Activated CD4-positive, alpha-beta memory T cell treated with anti-CD3 and anti-CD28 coated beads for 36 hours (primary cell): ENCODE results near the gene ASCC2. TPM values are rescaled to one million over a fixed set of nuclear protein-coding genes. Genes with fewer than 3 reads are reported as not detected.

Experiments used
- CTCF ChIA-PET: fragments of 350-600 bp; sonication (Branson Sonifier 250); formaldehyde crosslinking; loops from one replicate; lab custom pipeline; 2021; ENCODE audit warnings: antibody characterized with exemption, inconsistent platforms; lab: Charles Lee
- POLR2A ChIA-PET: fragments of 350-600 bp; sonication (Branson Sonifier 250); formaldehyde crosslinking; loops from one replicate; lab custom pipeline; 2021; ENCODE audit warnings: antibody characterized with exemption; lab: Charles Lee
- DNase-seq: peaks from one replicate; pipeline ENCODE4 v3.0.0-alpha.2; 2020
- H3K27ac Mint-ChIP-seq: one replicate; pipeline ENCODE4 v1.8.0; 2021; ENCODE audit warnings: mixed read lengths
- H3K27me3 Mint-ChIP-seq: one replicate; pipeline ENCODE4 v1.8.0; 2021; ENCODE audit warnings: mixed read lengths
- H3K36me3 Mint-ChIP-seq: one replicate; pipeline ENCODE4 v1.8.0; 2021; ENCODE audit warnings: mixed read lengths
- H3K4me1 Mint-ChIP-seq: one replicate; pipeline ENCODE4 v1.8.0; 2021; ENCODE audit warnings: low read depth, mixed read lengths
- H3K4me3 Mint-ChIP-seq: one replicate; pipeline ENCODE4 v1.8.0; 2021; ENCODE audit warnings: mild to moderate bottlenecking, mixed read lengths
- H3K9me3 Mint-ChIP-seq: one replicate; pipeline ENCODE4 v1.8.0; 2021; ENCODE audit warnings: mixed read lengths
- intact Hi-C: fragments of 100-400 bp; cut with micrococcal nuclease; formaldehyde crosslinking; loops from one replicate; pipeline ENCODE4 v1.15.1; 2023
- total RNA-seq, 2 experiments: library from RNA; stranded (reverse); gene quantifications; one replicate each; pipeline ENCODE4 v1.2.3, GENCODE V29; 2021

ASCC2 gene
- total RNA-seq, 2 experiments from 2014 or later = 55.5 to 56.8 TPM

- DNase-seq = no peak
- H3K4me1 Mint-ChIP-seq = peaks cover 2% of the 10 kb centered on the region
- ChIA-PET POLR2A (no interaction called here), CTCF (interaction anchor here (1.3 kb wide), 1 partner anchor 189 kb away, joined by 3 read pairs; no protein-coding TSS in a partner anchor)
- H3K27ac Mint-ChIP-seq = no peak overlapping the region
- H3K4me3 Mint-ChIP-seq = no peak overlapping the region
- peaks cover 48% of the 10 kb centered on the region for H3K36me3 Mint-ChIP-seq
- no peaks in the 10 kb centered on the region for H3K9me3 Mint-ChIP-seq
- intact Hi-C loops = no loop called here
- H3K27me3 Mint-ChIP-seq = no peaks in the 10 kb centered on the region
Measured at GRCh38 chr22:29816128-29816527, 21.9 kb downstream of the ASCC2 start.

- DNase-seq = no peak
- Mint-ChIP-seq H3K9me3 (no peaks in the 10 kb centered on the region), H3K4me3 (no peak overlapping the region), H3K4me1 (no peaks in the 10 kb centered on the region), H3K36me3 (peaks cover 48% of the 10 kb centered on the region), H3K27ac (no peak overlapping the region), H3K27me3 (no peaks in the 10 kb centered on the region)
- ChIA-PET CTCF (interaction anchor here (1.3 kb wide), 1 partner anchor 190 kb away, joined by 3 read pairs; no protein-coding TSS in a partner anchor), POLR2A (no interaction called here)
- intact Hi-C loops = no loop called here
Measured at GRCh38 chr22:29815580-29815979, 22.5 kb downstream of the ASCC2 start.

- Mint-ChIP-seq H3K9me3 (no peaks in the 10 kb centered on the region), H3K27me3 (no peaks in the 10 kb centered on the region), H3K36me3 (peaks cover 50% of the 10 kb centered on the region), H3K27ac (no peak overlapping the region), H3K4me3 (no peak overlapping the region), H3K4me1 (no peaks in the 10 kb centered on the region)
- CTCF ChIA-PET = interaction anchor here (0.8 kb wide), 1 partner anchor 191 kb away, joined by 3 read pairs; no protein-coding TSS in a partner anchor
- DNase-seq = no peak
- POLR2A ChIA-PET = no interaction called here
- intact Hi-C loops = no loop called here
Measured at GRCh38 chr22:29814003-29814402, 24.1 kb downstream of the ASCC2 start.

GRCh38 chr22:29813563-29813962, 24.5 kb downstream of the ASCC2 start:
- ChIA-PET CTCF (interaction anchor here (0.8 kb wide), 1 partner anchor 191 kb away, joined by 3 read pairs; no protein-coding TSS in a partner anchor), POLR2A (no interaction called here)
- no peaks in the 10 kb centered on the region for H3K9me3 Mint-ChIP-seq
- no peaks in the 10 kb centered on the region for H3K27me3 Mint-ChIP-seq
- intact Hi-C loops = no loop called here
- no peak for DNase-seq
- H3K4me1 Mint-ChIP-seq = no peaks in the 10 kb centered on the region
- H3K4me3 Mint-ChIP-seq = no peak overlapping the region
- peaks cover 46% of the 10 kb centered on the region for H3K36me3 Mint-ChIP-seq
- no peak overlapping the region for H3K27ac Mint-ChIP-seq

GRCh38 chr22:29813126-29813525, 24.9 kb downstream of the ASCC2 start:
- Mint-ChIP-seq H3K27me3 (no peaks in the 10 kb centered on the region), H3K4me3 (no peak overlapping the region), H3K27ac (no peak overlapping the region), H3K9me3 (no peaks in the 10 kb centered on the region), H3K4me1 (no peaks in the 10 kb centered on the region), H3K36me3 (peaks cover 47% of the 10 kb centered on the region)
- intact Hi-C loops = no loop called here
- ChIA-PET POLR2A (no interaction called here), CTCF (interaction anchor here (0.8 to 1.2 kb wide), 2 partner anchors 192 kb away, joined by 3 to 4 read pairs; no protein-coding TSS in a partner anchor)
- no peak for DNase-seq

- ChIA-PET CTCF (no interaction called here), POLR2A (no interaction called here)
- Mint-ChIP-seq H3K9me3 (no peaks in the 10 kb centered on the region), H3K27me3 (no peaks in the 10 kb centered on the region), H3K4me1 (no peaks in the 10 kb centered on the region), H3K27ac (no peak overlapping the region), H3K4me3 (no peak overlapping the region), H3K36me3 (peaks cover 42% of the 10 kb centered on the region)
- DNase-seq = no peak
- intact Hi-C loops = no loop called here
Measured at GRCh38 chr22:29811377-29811776, 26.7 kb downstream of the ASCC2 start.

- Mint-ChIP-seq H3K27me3 (no peaks in the 10 kb centered on the region), H3K4me3 (no peak overlapping the region), H3K36me3 (peaks cover 41% of the 10 kb centered on the region), H3K9me3 (no peaks in the 10 kb centered on the region), H3K4me1 (no peaks in the 10 kb centered on the region), H3K27ac (no peak overlapping the region)
- intact Hi-C loops = no loop called here
- CTCF ChIA-PET = interaction anchor here (0.6 kb wide), 1 partner anchor 211 kb away, joined by 4 read pairs; no protein-coding TSS in a partner anchor
- POLR2A ChIA-PET = no interaction called here
- DNase-seq = no peak
Measured at GRCh38 chr22:29810216-29810615, 27.9 kb downstream of the ASCC2 start.

- intact Hi-C loops = no loop called here
- H3K4me3 Mint-ChIP-seq = no peak overlapping the region
- ChIA-PET CTCF (interaction anchor here (3.7 kb wide), 1 partner anchor 199 kb away, joined by 12 read pairs; no protein-coding TSS in a partner anchor), POLR2A (interaction anchor here (0.9 kb wide), 1 partner anchor 27 kb away, joined by 3 read pairs; no protein-coding TSS in a partner anchor)
- H3K27me3 Mint-ChIP-seq = no peaks in the 10 kb centered on the region
- no peak overlapping the region for H3K27ac Mint-ChIP-seq
- no peaks in the 10 kb centered on the region for H3K9me3 Mint-ChIP-seq
- no peak for DNase-seq
- H3K36me3 Mint-ChIP-seq = peaks cover 38% of the 10 kb centered on the region
- H3K4me1 Mint-ChIP-seq = no peaks in the 10 kb centered on the region
Measured at GRCh38 chr22:29806196-29806595, 31.9 kb downstream of the ASCC2 start.

- Mint-ChIP-seq H3K9me3 (no peaks in the 10 kb centered on the region), H3K36me3 (peaks cover 43% of the 10 kb centered on the region), H3K27me3 (no peaks in the 10 kb centered on the region), H3K4me3 (no peak overlapping the region), H3K27ac (no peak overlapping the region), H3K4me1 (no peaks in the 10 kb centered on the region)
- POLR2A ChIA-PET = no interaction called here
- CTCF ChIA-PET = interaction anchor here (3.7 kb wide), 1 partner anchor 200 kb away, joined by 12 read pairs; no protein-coding TSS in a partner anchor
- no peak for DNase-seq
- intact Hi-C loops = no loop called here
Measured at GRCh38 chr22:29804985-29805384, 33.1 kb downstream of the ASCC2 start.

GRCh38 chr22:29803190-29803589, 34.9 kb downstream of the ASCC2 start:
- intact Hi-C loops = no loop called here
- Mint-ChIP-seq H3K4me1 (no peaks in the 10 kb centered on the region), H3K27ac (no peak overlapping the region), H3K4me3 (no peak overlapping the region), H3K27me3 (no peaks in the 10 kb centered on the region), H3K36me3 (peaks cover 45% of the 10 kb centered on the region), H3K9me3 (no peaks in the 10 kb centered on the region)
- no peak for DNase-seq
- CTCF ChIA-PET = no interaction called here
- POLR2A ChIA-PET = no interaction called here

GRCh38 chr22:29801796-29802195, 36.3 kb downstream of the ASCC2 start:
- H3K4me1 Mint-ChIP-seq = no peaks in the 10 kb centered on the region
- no peaks in the 10 kb centered on the region for H3K9me3 Mint-ChIP-seq
- DNase-seq = no peak
- POLR2A ChIA-PET = no interaction called here
- no peak overlapping the region for H3K27ac Mint-ChIP-seq
- H3K27me3 Mint-ChIP-seq = no peaks in the 10 kb centered on the region
- H3K36me3 Mint-ChIP-seq = peaks cover 43% of the 10 kb centered on the region
- intact Hi-C loops = no loop called here
- H3K4me3 Mint-ChIP-seq = no peak overlapping the region
- CTCF ChIA-PET = no interaction called here

GRCh38 chr22:29801153-29801552, 36.9 kb downstream of the ASCC2 start:
- intact Hi-C loops = no loop called here
- peaks cover 43% of the 10 kb centered on the region for H3K36me3 Mint-ChIP-seq
- CTCF ChIA-PET = no interaction called here

GRCh38 chr22:29799217-29799680, 38.8 kb downstream of the ASCC2 start:
- Mint-ChIP-seq H3K36me3 (peaks cover 42% of the 10 kb centered on the region), H3K4me1 (no peaks in the 10 kb centered on the region), H3K27me3 (no peaks in the 10 kb centered on the region), H3K4me3 (no peak overlapping the region), H3K27ac (no peak overlapping the region), H3K9me3 (no peaks in the 10 kb centered on the region)
- CTCF ChIA-PET = interaction anchor here (1.3 kb wide), 1 partner anchor 162 kb away, joined by 3 read pairs; no protein-coding TSS in a partner anchor
- no peak for DNase-seq
- intact Hi-C loops = no loop called here
- POLR2A ChIA-PET = no interaction called here

More at GRCh38 chr22:29801153-29801552, 36.9 kb downstream of the ASCC2 start:
- Mint-ChIP-seq H3K4me3 (no peak overlapping the region), H3K4me1 (no peaks in the 10 kb centered on the region), H3K27me3 (no peaks in the 10 kb centered on the region), H3K27ac (no peak overlapping the region), H3K9me3 (no peaks in the 10 kb centered on the region)
- POLR2A ChIA-PET = interaction anchor here (0.5 kb wide), 1 partner anchor 904 kb away, joined by 3 read pairs; no protein-coding TSS in a partner anchor
- no peak for DNase-seq
